CD1c-positive myeloid dendritic cell (primary cell): ENCODE results near the gene IFT20.

ENCODE experiments used
- DNase-seq: peaks from one replicate; pipeline ENCODE4 v3.0.0-alpha.2; 2016; ENCODE audit errors: extremely low spot score

Gene IFT20

DNA sequence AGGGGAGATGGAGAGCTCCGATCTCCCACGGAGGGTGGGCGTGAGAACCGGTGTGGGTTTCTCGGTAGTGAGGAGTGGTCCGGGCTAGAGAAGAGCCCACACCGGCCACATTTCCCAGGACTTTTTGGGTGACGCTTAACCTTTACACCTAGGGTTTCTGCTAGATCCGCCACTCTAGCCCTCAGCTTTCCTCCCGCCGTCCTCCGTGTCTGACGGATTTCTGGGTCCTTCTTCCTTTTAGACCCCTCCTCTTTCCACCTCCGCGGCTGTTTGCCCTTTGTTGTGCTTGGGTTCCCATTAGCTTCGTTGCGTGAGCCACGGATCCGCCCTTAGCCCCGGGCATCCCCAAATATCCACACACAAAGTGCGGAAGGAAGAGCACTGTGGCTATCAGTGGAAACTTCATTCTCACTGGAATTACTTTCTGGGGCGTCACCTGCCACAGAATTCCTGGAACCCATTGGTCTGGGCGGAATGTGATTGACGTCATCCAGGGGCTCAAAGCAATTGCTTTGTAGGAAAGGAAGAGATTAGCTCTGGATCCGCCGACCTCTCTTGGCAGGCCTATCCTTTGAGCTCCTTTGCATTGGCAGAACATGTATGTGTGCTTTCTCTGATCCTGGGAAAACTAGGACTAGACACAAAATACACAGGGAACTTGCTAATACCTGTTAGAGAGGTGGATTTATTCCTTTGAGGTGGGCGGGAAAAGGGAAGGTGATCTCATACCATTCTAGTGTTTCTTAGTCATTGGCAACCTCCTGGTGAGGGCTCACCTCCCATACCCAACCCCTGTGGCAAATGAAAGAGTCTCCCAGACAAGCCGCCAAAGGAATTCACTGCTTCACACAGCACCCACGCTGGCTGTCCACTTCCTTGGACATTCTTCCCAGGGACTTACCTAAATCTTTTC is 943 bp upstream of the IFT20 start:
- peak; percentile 48 for DNase-seq

- DNase-seq, result no peak
These were observed 539 bp downstream of the IFT20 start for GRCh38 chr17:28334666-28335200.

GRCh38 chr17:28334171-28334570 is 1.1 kb downstream of the IFT20 start:
- DNase-seq, result peak; percentile 60

DNA sequence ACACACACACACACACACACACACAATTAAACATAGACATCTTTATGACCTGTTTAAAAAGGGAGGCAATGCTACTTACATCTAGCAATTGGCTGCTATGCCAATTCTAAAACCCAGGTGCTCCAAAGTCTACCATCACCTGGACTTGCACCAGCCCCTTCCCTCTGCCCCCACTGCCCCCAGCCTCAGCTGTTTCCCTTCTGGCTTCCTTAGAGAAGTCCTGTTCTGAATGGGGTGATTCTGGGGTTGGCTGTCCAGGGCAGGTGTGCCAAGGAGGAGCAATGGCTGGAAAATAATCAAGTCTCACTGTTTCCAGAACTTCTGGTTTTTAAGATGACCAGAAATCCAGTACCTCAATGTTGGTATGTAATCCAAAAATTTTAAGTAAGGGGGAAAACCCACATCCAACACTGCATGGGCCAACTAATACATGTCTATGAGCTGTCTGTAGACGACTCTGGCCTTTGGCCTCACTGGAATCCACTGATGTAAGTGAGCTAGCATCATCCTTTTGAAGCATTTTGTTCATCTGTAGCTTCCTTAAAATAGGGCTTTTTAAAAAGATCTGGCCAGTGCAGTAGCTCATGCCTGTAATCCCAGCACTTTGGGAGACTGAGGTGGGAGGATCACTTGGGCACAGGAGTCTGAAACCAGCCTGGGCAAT is 2.1 kb downstream of the IFT20 start:
- no peak for DNase-seq

GRCh38 chr17:28331891-28332420 is 3.3 kb downstream of the IFT20 start:
- no peak for DNase-seq

DNA sequence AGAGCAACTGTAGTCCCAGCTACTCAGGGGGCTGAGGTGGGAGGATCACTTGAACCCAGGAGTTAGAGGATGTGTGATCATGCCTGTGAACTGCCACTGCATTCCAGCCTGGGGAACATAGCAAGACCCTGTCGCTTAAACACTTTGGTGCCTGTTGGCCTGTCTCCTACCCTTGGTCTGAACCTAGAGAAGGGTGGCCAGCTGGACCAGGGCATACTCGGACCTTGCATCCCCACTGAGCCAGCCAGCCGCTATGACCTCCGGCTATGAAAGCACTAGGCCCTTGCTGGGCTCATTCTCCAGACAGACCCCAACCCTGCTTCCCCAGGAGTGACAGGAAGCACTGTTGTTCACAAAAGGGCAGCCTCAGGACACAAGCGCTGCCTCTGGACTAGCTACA is 4.6 kb downstream of the IFT20 start:
- no peak for DNase-seq

DNA sequence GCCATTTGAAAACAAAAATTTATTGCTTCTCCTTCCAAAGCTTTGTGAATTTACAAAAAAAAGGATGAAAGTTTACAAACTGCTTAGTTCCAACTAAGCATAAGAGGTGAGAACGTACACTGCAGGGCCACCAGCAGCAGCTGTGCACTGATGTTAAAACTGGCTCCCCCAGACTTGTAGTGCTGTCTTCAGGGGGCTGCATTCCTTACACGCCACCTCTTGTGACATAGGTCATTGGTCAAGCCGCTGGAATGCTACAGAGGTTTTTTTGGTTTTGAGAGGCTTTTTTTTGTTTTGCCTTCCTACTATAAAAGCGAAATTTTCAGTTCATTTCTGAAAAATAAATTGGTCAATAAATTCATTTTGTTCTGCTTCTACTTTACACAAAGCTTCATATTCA is 6.9 kb downstream of the IFT20 start:
- no peak for DNase-seq

DNA sequence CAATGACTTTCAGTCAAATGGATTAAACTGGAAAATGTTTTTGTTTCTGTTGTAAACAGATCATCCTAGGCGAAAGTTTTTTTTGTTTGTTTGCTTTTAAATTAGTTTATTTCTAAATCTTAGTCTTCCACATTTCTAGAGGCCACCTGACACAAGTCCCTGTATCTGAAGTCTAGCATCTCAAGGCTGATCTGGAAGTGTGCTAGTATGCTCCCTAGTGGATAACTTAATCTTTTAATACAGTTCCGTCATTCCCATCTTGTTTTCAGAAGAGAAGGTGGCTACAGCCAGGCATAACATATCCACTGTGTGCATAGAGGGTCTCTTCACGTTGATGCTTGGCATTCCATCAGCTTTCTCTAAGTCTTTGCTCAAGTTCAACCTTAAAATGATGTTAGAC is 7.6 kb downstream of the IFT20 start:
- DNase-seq, result no peak

DNA sequence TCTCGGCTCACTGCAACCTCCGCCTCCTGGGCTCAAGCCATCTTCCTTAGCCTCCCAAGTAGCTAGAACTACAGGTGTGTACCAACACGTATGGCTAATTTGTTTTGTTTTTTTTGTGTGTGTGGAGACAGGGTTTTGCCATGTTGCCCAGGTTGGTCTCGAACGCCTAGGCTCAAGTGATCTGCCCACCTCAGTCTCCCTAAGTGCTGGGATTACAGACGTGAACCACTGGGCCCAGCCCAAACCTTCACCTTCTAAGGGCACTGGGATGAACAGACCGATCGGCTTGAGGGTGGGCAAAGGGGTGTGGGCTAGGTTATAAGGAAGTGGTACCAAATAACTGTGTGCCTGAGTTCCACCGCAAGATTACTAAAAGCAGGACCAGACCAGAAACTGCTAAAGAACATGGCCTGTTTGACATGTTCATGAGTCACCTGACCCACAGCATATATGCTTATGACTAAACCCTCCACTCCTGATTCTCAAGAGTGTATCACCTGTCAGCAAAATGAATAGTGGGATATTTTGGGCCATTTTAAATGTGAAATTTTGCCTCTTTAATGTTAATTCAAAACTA is 8.2 kb downstream of the IFT20 start:
- DNase-seq, result no peak

DNA sequence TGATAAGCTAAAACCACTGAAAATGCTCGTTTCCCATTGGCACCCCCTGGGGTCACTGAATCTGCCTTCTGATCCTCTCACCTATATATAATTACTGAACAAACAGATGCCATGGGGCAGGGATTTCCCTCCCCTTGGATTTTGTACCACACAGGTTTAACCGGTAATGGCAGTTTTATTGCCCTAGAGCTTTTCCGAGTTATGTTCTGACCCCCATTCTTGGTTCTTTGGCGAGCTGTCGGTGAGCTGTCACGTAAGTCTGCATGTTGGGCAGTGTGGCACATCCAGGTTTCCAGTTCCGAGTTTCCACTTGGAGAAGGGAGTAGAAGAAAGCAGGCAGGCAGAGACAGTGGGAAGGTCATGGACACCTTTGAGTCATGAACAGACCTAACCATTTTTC is 9.2 kb downstream of the IFT20 start:
- no peak for DNase-seq

GRCh38 chr17:28325211-28325610 is 10.1 kb downstream of the IFT20 start:
- DNase-seq, result no peak

DNA sequence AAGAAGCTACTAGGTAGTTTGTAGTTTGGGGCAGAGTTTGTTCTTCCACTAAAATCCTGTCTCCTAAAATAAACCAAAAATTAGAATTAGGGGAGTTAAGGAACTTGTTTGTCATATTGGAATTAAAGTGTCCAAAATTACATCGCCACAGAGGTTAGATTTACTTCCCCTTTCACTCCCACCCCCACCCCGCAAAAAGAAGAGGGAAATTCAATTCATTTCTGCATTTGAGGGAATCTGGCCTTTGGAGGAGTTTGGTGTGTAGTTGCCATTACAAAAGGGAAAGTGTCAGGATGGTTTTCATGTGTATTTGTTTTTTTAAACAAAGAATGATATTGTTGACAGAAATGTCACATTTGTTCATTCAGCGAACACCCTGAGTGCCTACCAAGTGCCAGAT is 10.5 kb downstream of the IFT20 start:
- peak; percentile 75 for DNase-seq

- no peak for DNase-seq
These were observed 11.0 kb downstream of the IFT20 start for GRCh38 chr17:28324267-28324745.

DNA sequence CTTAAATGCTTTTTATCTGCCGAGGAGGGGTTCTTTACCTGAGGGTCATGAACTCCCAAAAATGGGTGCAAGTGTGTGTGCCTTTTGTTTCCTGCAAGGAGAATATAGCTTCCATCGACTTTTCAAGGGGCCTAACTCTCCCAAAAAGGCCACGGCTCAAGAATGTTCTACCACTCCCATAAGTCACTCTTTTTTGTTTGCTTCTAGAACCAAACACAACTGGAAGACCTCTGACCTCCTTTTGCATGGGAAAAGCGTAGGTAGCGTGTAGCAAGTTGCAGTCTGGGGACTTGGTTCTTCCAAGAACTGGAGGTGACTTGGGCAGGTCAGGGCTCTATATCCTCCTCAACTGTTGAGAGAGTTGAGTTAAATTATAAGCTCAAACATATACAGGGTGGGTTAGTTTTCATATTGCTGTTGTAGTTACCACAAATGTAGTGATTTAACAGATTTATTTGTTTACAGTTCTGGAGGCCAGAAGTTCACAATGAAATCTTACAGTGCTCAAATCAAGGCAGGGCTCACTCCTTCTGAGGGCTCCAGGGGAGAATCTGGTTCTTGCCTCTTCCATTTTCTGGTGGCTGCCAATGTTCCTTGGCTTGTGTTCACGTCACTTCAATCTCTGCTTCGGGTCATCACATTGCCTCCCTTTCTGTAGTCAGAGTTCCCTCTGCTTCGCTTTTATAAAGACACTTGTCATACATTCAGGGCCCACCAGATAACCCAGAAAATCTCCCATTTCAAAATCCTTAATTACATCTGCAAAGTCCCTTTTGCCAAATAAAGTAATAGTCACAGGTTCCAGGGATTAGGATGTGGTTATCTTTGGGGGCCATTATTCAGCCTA is 14.8 kb downstream of the IFT20 start:
- no peak for DNase-seq

DNA sequence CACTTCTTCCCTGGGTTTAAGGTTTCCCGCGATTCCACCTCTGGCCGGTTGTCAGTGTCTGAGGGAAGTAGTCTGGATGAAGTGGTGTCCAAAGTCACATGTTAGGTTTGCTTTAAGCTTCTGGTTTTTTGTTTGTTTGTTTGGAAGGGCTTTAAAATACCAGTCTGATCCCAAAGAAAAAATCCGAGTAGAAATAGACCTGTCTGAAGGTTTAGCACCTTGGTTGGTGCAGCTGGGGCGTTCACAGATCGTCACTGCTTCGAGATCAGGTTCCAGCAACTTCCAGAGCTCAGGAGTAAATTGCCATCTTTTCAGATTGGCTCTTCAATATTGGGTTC is 15.7 kb downstream of the IFT20 start:
- DNase-seq, result peak; percentile 26

GRCh38 chr17:28318759-28319597 is 16.3 kb downstream of the IFT20 start, which contains the start of gene TMEM97:
Gene TMEM97, plus strand, starts transcription at chr17:28319200. Its CDS starts 40 bp downstream, at chr17:28319240.
- DNase-seq, result peak; percentile 99

DNA sequence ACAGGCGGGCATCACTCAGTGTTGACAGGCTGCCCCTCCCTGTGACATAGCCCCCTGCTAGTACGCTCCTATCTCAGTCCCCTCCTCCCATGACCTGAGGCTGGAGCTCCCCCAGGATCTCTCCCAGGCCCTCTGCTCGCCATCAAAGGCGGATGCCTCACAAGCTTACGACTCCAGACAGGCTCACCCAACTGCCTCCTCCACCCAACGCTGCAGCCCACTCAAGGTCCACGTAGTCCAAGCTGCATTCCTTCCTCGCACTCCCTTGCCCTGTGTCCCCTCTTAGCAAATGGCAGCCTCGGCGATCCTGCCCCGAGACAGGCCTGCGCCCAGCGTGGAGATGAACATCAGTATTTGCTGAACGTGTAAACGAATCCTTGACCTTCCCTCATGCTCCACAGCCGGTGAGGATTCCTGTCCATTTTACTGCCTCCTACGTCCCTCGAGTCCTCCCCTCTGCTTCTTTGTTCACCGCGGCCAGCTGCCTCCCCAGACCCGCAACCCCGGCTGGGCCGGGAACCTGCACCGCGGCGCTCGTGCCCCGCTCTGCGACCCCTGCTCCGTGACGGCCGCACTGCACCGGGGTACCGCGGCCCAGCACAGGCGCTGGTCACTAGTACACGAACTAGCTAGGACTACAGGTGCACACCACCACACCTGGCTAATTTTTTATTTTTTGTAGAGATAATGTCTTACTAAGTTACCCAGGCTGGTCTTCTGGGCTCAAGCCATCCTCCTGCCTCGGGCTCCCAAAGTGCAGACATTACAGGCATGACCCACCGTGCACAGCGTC is 17.1 kb downstream of the IFT20 start:
- DNase-seq, result no peak

- no peak for DNase-seq
These were observed 17.9 kb downstream of the IFT20 start for GRCh38 chr17:28317099-28317965.
